Measurements from ENCODE around the gene THSD8.

- TF ChIP-seq ZFP41 (tag by site-specific recombination; IDR thresholded peaks at IDR 0.05; ENCODE audit: borderline replicate concordance) (no peak), ZNF184 (tag by site-specific recombination; IDR thresholded peaks at IDR 0.05) (no peak), PATZ1 (tag by site-specific recombination; IDR thresholded peaks at IDR 0.05) (no peak), ZNF513 (tag by site-specific recombination; IDR thresholded peaks at IDR 0.05) (no peak), ZNF596 (tag by site-specific recombination; IDR thresholded peaks at IDR 0.05) (no peak), ZNF121 (tag by site-specific recombination; IDR thresholded peaks at IDR 0.05) (no peak), REST (tag by site-specific recombination; IDR thresholded peaks at IDR 0.05) (no peak)
- TF ChIP-seq, protein P1, sequence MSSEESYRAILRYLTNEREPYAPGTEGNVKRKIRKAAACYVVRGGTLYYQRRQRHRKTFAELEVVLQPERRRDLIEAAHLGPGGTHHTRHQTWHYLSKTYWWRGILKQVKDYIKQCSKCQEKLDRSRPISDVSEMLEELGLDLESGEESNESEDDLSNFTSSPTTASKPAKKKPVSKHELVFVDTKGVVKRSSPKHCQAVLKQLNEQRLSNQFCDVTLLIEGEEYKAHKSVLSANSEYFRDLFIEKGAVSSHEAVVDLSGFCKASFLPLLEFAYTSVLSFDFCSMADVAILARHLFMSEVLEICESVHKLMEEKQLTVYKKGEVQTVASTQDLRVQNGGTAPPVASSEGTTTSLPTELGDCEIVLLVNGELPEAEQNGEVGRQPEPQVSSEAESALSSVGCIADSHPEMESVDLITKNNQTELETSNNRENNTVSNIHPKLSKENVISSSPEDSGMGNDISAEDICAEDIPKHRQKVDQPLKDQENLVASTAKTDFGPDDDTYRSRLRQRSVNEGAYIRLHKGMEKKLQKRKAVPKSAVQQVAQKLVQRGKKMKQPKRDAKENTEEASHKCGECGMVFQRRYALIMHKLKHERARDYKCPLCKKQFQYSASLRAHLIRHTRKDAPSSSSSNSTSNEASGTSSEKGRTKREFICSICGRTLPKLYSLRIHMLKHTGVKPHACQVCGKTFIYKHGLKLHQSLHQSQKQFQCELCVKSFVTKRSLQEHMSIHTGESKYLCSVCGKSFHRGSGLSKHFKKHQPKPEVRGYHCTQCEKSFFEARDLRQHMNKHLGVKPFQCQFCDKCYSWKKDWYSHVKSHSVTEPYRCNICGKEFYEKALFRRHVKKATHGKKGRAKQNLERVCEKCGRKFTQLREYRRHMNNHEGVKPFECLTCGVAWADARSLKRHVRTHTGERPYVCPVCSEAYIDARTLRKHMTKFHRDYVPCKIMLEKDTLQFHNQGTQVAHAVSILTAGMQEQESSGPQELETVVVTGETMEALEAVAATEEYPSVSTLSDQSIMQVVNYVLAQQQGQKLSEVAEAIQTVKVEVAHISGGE (tag by site-specific recombination; conservative IDR thresholded peaks at IDR 0.05; ENCODE audit: low read depth): no peak
- TF ChIP-seq, protein P2, sequence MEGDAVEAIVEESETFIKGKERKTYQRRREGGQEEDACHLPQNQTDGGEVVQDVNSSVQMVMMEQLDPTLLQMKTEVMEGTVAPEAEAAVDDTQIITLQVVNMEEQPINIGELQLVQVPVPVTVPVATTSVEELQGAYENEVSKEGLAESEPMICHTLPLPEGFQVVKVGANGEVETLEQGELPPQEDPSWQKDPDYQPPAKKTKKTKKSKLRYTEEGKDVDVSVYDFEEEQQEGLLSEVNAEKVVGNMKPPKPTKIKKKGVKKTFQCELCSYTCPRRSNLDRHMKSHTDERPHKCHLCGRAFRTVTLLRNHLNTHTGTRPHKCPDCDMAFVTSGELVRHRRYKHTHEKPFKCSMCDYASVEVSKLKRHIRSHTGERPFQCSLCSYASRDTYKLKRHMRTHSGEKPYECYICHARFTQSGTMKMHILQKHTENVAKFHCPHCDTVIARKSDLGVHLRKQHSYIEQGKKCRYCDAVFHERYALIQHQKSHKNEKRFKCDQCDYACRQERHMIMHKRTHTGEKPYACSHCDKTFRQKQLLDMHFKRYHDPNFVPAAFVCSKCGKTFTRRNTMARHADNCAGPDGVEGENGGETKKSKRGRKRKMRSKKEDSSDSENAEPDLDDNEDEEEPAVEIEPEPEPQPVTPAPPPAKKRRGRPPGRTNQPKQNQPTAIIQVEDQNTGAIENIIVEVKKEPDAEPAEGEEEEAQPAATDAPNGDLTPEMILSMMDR (tag by site-specific recombination; IDR thresholded peaks at IDR 0.05): no peak
These were observed 31.5 kb downstream of the THSD8 start for GRCh38 chr19:12833418-12833737.
